ENCODE results near the gene RERG.
A peak's percentile ranks its signal among the peaks of the same experiment; 100 is the strongest.

RERG gene

GRCh38 chr12:15220915-15221885 is at the start of gene RERG:
TSS of gene RERG (minus strand) at chr12:15221417. CDS start at chr12:15217489, 3,928 bp downstream.
- DNase-seq (ENCODE audit: insufficient read length, low spot score) = peak; percentile 65
- FAIRE-seq = no peak

- DNase-seq (ENCODE audit: insufficient read length, low spot score) = no peak
- FAIRE-seq = no peak
Observed at GRCh38 chr12:15270591-15270990, 49.4 kb upstream of the RERG start.

GRCh38 chr12:15268927-15269552 is 47.8 kb upstream of the RERG start:
- peak; percentile 80 for FAIRE-seq
- DNase-seq (ENCODE audit: insufficient read length, low spot score) = peak; percentile 26

- no peak for DNase-seq (ENCODE audit: insufficient read length, low spot score)
- FAIRE-seq = no peak
Observed at GRCh38 chr12:15268309-15268708, 47.1 kb upstream of the RERG start.

GRCh38 chr12:15265875-15266274 is 44.7 kb upstream of the RERG start:
- no peak for DNase-seq (ENCODE audit: insufficient read length, low spot score)
- FAIRE-seq = no peak

GRCh38 chr12:15256761-15257160 is 35.5 kb upstream of the RERG start:
- FAIRE-seq = no peak
- no peak for DNase-seq (ENCODE audit: insufficient read length, low spot score)

GRCh38 chr12:15253990-15254389 is 32.8 kb upstream of the RERG start:
- DNase-seq (ENCODE audit: insufficient read length, low spot score) (no peak), FAIRE-seq (no peak)

GRCh38 chr12:15244926-15245325 is 23.7 kb upstream of the RERG start:
- DNase-seq (ENCODE audit: insufficient read length, low spot score) (no peak), FAIRE-seq (no peak)

GRCh38 chr12:15244341-15244740 is 23.1 kb upstream of the RERG start:
- no peak for FAIRE-seq
- DNase-seq (ENCODE audit: insufficient read length, low spot score) = no peak

GRCh38 chr12:15243102-15243501 is 21.9 kb upstream of the RERG start:
- FAIRE-seq (no peak), DNase-seq (ENCODE audit: insufficient read length, low spot score) (no peak)

GRCh38 chr12:15240898-15241297 is 19.7 kb upstream of the RERG start:
- FAIRE-seq (no peak), DNase-seq (ENCODE audit: insufficient read length, low spot score) (no peak)

GRCh38 chr12:15234508-15234907 is 13.3 kb upstream of the RERG start:
- DNase-seq (ENCODE audit: insufficient read length, low spot score) (no peak), FAIRE-seq (no peak)

- FAIRE-seq (no peak), DNase-seq (ENCODE audit: insufficient read length, low spot score) (no peak)
Observed at GRCh38 chr12:15234011-15234410, 12.8 kb upstream of the RERG start.

GRCh38 chr12:15232959-15233358 is 11.7 kb upstream of the RERG start:
- FAIRE-seq = no peak

GRCh38 chr12:15231493-15231892 is 10.3 kb upstream of the RERG start:
- DNase-seq (ENCODE audit: insufficient read length, low spot score) = no peak
- FAIRE-seq = no peak

More at GRCh38 chr12:15232959-15233358, 11.7 kb upstream of the RERG start:
- DNase-seq (ENCODE audit: insufficient read length, low spot score) = no peak

- DNase-seq (ENCODE audit: insufficient read length, low spot score) = no peak
- FAIRE-seq = no peak
Observed at GRCh38 chr12:15230751-15231150, 9.5 kb upstream of the RERG start.

- no peak for DNase-seq (ENCODE audit: insufficient read length, low spot score)
- no peak for FAIRE-seq
Observed at GRCh38 chr12:15230137-15230536, 8.9 kb upstream of the RERG start.

GRCh38 chr12:15227004-15227679 is 5.9 kb upstream of the RERG start:
- no peak for DNase-seq (ENCODE audit: insufficient read length, low spot score)
- FAIRE-seq = no peak

GRCh38 chr12:15225863-15226218 is 4.6 kb upstream of the RERG start:
- FAIRE-seq (peak; percentile 8), DNase-seq (ENCODE audit: insufficient read length, low spot score) (peak; percentile 3)

GRCh38 chr12:15225136-15225862 is 4.1 kb upstream of the RERG start:
- DNase-seq (ENCODE audit: insufficient read length, low spot score) (no peak), FAIRE-seq (no peak)

GRCh38 chr12:15222219-15222618 is 1.0 kb upstream of the RERG start:
- DNase-seq (ENCODE audit: insufficient read length, low spot score) = no peak
- FAIRE-seq = no peak
